Central memory CD4-positive, alpha-beta T cell (primary cell): ENCODE data around the gene PAAF1.
A peak's percentile ranks its signal among the peaks of the same experiment; 100 is the strongest.
"Not testable (repeated sequence)": the region's sequence is repeated elsewhere in the genome, so short reads cannot be mapped to it uniquely, and the experiment has no call there.

ENCODE experiments used
- DNase-seq: peaks from one replicate; pipeline ENCODE4 v3.0.0; 2022
- total RNA-seq, 3 experiments: gene quantifications; one replicate each; lab custom pipeline; 2026; lab: John Stamatoyannopoulos, UW

The PAAF1 gene
- total RNA-seq = 13.6 to 14.9 (median 14.0) reads per million in 3 experiments

DNA sequence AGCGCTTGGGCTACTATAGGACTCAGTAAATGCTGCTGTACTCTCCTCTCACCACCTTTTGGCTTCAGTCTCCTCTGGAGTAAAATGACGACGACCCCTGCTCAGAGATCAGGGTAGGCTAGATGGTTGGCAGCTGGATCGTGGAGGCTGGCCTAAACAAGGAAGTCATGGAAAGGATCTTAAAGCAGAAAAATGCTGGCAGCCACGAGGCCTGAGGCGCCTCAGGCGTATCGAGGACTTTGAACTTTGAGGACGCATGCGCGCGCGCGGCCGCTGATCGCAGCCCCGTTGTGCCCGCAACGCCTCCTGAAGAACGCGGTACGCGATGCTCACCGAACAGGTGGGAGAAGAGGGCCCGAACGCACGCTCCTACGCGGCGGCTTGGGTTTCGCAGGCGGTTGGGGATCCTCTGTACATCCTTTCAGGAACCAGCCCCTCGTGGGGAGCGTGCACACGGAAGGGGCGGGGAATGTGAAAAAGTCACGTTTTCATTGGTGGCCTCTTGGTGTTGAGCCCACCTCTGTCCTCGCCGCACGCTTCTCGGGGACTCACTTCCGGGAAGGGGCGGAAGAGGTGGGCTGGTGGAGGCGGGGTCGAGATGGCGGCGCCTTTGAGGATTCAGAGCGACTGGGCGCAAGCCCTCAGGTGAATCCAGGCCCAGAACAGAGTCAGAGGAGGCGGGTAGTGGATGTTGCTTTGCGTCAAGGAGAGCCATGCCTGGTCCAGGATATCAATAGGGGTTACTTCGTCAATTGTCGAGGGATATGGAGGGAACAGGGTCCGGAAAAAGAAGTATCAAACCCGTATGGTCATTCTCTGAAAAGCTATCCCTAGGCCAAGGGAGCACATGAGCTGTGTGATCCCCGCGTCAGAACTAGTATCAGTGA lies at the start of gene PAAF1, which contains the start of gene COA4:
PAAF1 (plus strand) TSS at position 576 of the 887 bp plus-strand sequence; CDS start at position 599, 23 bp downstream.
COA4 (minus strand) TSS at position 423 of the 887 bp plus-strand sequence. CDS start 3,468 bp downstream, outside the sequence.
- peak; percentile 94 for DNase-seq

GRCh38 chr11:73830261-73830660 lies 46.5 kb upstream of the PAAF1 start:
- DNase-seq = no peak

- no peak for DNase-seq
Measured at GRCh38 chr11:73833067-73833466, 43.7 kb upstream of the PAAF1 start.

- no peak for DNase-seq
Measured at GRCh38 chr11:73838443-73839122, 38.2 kb upstream of the PAAF1 start.

DNA sequence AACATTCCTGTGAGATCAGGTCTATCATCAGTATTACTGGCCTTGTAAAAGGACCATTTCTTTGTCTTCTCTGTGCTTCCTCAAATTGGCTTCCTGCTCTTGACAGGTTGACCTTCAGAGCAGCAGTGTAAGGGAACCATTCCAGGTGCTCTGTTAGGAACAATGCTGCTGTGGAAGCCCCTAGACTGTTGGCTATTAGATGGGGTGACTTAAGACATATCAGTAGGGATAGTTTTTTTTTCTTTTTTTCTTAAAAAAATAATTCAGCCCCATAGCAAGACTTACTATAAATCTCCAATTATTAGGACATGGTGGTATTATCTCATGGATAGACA lies 37.7 kb upstream of the PAAF1 start:
- no peak for DNase-seq

GRCh38 chr11:73851046-73851764 lies 25.6 kb upstream of the PAAF1 start:
- no peak for DNase-seq

- DNase-seq = no peak
Measured at GRCh38 chr11:73852049-73852448, 24.8 kb upstream of the PAAF1 start.

GRCh38 chr11:73854680-73855079 lies 22.1 kb upstream of the PAAF1 start:
- DNase-seq = no peak

DNA sequence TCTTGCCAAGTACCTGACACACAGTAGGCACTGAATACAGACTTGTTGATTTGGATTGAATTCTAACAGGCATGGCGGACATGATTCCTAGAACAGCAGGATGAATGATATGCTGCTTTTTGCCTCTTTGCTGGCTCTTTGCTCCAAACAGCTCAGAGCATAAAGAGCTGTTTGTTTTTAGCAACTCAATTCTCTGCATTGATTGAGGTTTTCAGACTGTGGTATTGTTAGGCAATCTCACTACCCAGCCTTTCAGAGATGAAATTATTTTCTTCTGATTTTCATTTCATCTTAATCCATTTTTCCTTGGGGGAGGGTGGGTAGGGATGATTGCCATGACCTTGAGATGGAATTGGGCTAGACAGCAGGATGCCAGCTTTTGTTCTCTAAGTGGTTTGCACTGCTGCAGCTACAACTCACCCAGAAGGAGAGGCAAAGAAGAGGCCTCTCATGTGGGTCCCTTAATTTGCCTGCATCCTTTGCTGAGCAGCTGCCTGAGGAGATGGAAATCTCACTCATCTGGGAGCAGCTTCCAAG lies 20.7 kb upstream of the PAAF1 start:
- DNase-seq = no peak

- no peak for DNase-seq
Measured at GRCh38 chr11:73859671-73860070, 17.1 kb upstream of the PAAF1 start.

- no peak for DNase-seq
Measured at GRCh38 chr11:73860202-73860601, 16.6 kb upstream of the PAAF1 start.

- DNase-seq = no peak
Measured at GRCh38 chr11:73862986-73863385, 13.8 kb upstream of the PAAF1 start.

DNA sequence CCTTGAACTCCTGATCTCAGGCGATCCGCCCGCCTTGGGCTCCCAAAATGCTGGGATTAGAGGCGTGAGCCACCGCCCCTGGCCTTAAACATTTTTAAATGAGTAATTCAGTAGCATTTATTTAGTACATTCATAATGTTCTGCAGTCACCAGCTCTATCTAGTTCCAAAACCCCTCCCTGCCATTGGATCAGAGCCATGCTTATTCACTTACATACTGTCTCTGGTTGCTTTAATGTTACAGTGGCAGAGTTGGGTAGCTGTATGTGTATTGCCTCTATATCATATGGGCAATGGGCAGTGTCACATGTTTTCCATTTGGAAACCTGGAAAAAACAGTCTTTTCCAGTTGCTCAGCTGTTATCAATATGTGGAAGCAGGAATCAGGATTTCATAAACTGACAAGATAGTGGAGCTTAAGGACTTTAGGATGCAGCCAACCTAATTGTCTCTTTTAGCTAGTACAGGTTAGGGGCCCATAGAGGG lies 10.7 kb upstream of the PAAF1 start:
- DNase-seq = no peak

DNA sequence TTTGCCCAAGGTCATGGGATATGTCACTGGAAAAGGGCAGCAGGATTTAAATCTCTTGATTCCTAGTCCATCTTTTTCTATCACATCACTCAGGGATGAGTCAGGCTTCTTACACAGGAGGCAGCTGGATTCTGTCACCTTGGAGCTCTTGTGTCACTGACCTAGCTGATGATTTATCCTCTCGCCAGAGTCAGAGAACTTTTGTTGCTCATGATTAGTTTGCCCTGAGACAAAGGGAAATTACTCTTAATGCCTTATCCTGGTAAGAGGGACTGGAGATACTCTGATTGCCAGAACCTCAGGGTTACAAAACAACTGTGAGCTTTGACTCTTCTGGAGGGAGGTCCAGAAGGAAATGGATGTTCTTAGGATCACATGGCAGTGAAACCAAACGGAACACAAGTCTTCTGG lies 10.2 kb upstream of the PAAF1 start:
- no peak for DNase-seq

DNA sequence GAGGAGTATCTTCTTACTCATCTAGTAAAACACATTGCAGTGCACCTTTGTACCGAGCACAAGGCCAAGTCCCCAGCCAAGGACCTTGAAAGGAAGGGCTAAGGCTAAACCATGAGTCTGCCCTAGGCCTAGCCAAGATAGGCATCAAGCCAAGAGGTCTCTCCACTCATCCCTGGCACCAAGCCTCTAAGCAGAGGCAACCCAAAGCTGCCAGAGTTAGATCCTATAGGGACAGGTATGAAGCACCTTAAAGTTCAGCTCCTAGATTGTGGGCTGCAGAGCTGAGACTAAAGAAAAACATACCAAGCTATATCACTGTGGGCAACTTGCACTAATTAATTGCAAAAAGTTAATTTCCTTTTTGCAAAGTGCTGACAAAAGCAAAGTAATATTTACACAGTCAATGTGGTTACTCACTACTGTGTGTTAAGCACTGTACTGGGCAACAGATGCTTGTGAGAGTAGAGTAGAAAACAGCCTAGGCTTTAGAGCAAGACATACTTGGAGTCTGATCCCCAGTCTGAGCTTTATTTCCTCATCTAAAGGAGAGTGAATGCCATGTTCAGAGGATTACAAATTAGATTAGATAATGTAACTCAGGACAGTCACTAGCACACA lies 7.4 kb upstream of the PAAF1 start:
- DNase-seq = no peak

GRCh38 chr11:73870261-73870660 lies 6.5 kb upstream of the PAAF1 start:
- DNase-seq = no peak

DNA sequence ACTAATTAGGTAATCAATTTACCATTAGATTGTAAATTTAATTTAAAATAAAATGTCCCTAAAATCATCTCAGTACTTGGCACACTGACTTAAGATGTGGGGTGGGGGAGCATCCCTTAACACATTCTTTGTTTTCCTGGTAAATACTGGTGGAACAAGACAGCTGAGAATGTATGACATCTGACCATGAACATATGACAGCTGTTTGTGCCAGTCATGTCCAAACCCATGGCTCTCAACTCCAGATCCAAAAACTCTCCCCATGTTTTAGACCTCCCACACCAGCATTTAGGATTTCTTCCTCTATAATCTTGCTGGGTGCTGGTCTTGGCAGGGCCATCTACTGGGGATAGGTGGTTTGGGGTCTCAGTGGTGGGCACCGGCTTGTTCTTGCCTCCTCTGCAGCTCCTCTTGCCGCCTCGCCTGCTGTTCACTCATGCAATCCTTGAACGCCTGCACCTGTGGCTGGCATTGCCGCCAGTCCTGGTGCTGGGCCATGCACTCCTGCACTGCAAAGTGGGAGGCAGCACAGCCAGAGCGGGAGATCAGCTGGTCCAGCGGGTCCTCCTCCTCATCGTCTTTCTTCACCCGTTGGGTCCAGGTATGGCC lies 3.9 kb upstream of the PAAF1 start:
- DNase-seq = no peak

- DNase-seq = no peak
Measured at GRCh38 chr11:73875380-73875779, 1.4 kb upstream of the PAAF1 start.

GRCh38 chr11:73875840-73876239 lies 959 bp upstream of the PAAF1 start:
- no peak for DNase-seq

GRCh38 chr11:73878771-73879170 lies 2.0 kb downstream of the PAAF1 start:
- DNase-seq = no peak

- DNase-seq = not testable (repeated sequence)
Measured at GRCh38 chr11:73880449-73880848, 3.6 kb downstream of the PAAF1 start.

GRCh38 chr11:73883856-73884255 lies 7.1 kb downstream of the PAAF1 start:
- no peak for DNase-seq
